Measurements from ENCODE around the gene ARMH3. TPM values are rescaled to one million over a fixed set of nuclear protein-coding genes. Genes with fewer than 3 reads are reported as not detected.

Gene ARMH3, protein sequence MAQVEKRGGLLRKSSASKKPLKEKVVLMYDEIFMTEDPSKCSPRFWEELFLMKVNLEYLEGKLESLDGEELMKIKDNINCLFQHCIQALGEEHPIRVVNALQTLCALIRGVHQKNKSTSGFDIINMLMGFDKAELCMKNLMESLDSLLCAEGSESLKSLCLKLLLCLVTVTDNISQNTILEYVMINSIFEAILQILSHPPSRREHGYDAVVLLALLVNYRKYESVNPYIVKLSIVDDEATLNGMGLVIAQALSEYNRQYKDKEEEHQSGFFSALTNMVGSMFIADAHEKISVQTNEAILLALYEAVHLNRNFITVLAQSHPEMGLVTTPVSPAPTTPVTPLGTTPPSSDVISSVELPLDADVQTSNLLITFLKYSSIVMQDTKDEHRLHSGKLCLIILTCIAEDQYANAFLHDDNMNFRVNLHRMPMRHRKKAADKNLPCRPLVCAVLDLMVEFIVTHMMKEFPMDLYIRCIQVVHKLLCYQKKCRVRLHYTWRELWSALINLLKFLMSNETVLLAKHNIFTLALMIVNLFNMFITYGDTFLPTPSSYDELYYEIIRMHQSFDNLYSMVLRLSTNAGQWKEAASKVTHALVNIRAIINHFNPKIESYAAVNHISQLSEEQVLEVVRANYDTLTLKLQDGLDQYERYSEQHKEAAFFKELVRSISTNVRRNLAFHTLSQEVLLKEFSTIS
- 10 to 100 TPM; 18.9 to 23.9 (median 21.6) TPM for polyA plus RNA-seq (ENCODE audit: insufficient read length in 4 of 4)

DNA sequence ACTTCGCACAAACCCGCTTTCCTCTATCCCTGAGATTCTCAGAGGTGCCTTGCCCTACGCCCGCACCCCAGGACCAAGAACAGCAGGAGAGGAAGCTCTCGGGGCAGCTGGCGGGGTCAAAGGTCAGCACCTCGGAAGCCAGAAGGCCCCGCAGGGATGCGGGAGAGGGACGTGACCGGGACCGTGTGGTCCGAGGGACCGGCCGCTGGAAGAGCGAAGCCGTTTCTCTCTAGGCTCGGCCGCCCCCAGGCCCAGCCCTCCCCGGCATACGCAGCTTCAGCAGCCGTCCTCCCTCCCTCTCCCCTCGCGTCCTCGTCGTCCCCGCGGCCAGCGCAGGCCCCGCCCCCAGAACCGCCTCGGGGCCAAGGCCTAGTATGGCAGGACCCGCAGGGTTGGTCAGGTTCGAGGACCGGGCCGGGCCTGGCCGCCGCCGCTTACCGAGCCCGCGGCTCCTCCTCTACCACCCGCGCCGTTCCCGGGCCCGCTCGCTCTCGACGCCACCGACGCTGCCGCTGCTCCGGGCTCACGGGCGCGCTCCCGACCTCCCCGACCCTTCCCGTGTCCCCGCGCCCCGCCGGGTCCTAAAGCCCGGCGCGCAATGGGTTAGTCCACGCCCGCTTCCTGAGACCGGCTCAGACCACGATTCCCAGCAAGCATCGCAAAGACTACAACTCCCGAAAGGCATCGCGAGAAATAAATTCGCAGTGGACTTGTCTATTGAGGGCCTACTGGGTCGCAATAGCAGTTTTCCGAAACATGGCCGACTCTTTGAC, at the start of gene ARMH3:
Gene ARMH3 (minus strand): TSS at position 527 of the 773 bp plus-strand sequence. CDS start 16,059 bp downstream, outside the sequence.
- DNase-seq (ENCODE audit: low read depth in 4 of 4, low spot score in 3 of 4), result peak; percentile 83 to 96 (median 91)

DNA sequence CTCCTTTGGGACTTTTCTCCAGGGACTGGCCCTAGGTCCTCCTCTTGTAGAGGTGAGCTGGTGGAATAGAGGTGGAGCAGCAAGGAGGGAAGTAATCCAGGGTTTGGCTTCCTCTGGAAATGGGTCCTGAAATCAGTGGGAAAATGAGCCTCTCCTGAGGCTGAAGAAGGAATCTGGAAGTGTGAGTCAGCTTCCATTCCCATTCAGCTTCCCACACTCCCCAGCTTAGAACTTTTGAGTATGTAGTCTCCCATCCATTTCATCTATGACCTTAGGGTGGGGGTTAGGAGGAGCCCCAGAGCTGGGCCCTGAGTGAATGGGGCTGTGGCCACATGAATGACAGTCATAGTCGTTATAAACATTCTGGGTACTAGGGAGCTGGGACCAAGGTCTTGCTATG, 46.4 kb upstream of the ARMH3 start:
- DNase-seq (ENCODE audit: low read depth in 4 of 4, low spot score in 3 of 4), result no peak

DNA sequence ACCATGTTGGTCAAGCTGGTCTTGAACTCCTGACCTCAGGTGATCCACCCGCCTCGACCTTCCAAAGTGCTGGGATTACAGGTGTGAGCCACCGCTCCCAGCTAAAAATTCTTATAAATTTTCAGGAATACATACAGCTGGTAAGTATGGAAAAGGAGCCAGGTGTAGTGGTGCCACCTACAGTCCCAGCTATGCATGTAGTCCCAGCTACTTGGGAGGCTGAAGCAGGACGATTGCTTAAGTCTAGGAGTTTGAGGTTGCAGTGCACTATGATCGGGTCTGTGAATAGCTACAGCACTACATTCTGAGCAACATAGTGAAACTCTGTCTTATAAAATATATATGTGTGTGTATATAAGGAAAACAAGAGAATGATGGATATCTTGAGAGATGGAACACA, 45.2 kb upstream of the ARMH3 start:
- DNase-seq (ENCODE audit: low read depth in 4 of 4, low spot score in 3 of 4), result no peak

DNA sequence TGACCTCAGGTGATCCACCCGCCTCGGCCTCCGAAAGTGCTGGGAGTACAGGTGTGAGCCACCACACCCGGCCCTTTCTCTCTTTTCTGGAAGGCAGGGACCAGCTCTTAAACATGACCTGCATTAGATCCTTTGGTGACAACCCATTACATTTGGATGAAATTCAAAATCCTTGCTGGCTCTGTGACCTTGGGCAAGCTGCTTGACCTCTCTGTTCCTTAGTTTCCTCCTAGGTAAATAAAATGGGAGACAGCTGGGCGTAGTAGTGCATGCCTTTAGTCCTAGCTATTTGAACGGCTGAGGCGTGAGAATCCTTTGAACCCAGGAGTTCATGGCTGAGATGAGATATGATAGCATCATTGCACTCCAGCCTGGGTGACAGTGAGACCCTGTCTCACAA, 40.5 kb upstream of the ARMH3 start:
- no peak for DNase-seq (ENCODE audit: low read depth in 4 of 4, low spot score in 3 of 4)

DNA sequence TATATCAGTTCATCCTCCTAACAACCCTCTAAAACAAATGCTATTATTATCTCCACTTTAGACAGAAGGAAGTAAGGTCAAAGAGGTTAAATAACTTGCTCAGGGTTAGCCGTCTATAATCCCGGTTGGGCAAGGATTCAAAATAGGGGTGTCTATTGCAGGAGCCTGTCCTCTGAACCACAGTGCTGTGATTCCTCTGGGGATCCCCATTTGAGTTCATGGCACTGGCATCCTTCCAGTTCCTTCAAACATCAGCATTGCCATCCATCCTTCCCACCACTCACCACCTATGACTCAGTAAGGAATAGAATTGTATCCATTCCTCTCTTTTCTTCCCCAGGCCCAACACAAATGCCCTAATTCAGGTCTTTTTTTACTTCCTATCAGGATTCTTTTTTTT, 34.8 kb upstream of the ARMH3 start:
- no peak for DNase-seq (ENCODE audit: low read depth in 4 of 4, low spot score in 3 of 4)

DNA sequence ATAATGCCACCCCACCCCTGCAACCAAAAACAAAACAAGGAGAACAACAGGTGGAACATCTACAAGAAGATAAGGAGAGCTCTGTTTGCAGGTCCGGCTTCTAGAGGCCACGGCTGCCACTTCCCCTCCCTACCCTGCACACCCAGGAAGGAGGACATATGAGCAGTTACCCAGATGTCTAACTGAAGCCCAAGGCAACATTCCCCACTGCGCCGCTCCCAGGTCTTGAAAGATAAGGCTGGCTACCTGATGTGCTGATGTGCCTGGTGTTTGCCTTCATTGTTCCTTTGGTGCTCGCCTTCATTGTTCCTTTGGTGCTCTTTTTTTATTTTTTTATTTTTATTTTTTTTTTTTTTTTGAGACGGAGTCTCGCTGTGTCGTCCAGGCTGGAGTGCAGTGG, 30.2 kb upstream of the ARMH3 start:
- no peak for DNase-seq (ENCODE audit: low read depth in 4 of 4, low spot score in 3 of 4)

DNA sequence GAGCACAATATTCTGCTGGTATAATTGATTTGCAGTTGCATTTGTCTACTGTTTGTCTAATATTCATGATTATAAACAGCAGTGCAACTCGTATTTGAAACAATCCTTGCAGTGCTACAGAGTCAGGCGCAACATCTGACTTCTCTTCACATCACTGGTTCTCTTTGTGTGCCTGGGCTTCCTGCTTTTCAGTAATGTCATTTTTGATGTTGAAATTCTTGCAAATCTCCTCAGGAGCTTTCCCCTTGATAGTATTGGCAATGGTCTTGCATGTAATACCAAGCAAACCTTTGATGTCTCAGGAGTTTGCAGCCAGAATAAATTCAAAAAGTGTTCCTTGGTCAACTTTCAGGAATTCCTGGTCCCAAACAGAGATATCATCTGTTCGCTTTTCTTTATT, 29.4 kb upstream of the ARMH3 start:
- DNase-seq (ENCODE audit: low read depth in 4 of 4, low spot score in 3 of 4), result no peak

DNA sequence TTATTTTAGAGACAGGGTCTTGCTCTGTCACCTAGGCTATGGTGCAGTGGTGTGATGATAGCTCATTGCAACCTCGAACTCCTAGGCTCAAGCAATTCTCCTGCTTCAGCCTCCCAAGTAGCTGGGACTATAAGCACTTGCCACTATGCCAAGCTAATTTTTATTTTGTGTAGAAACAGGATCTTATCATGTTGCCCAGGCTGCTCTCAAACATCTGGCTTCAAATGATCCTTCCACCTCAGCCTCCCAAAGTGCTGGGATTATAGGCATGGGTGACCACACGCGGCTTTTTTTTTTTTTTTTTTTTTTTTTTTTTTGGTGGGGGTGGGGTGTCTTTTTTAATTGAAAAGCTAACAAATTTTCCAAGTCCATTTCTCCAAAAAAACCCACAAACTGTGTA, 27.6 kb upstream of the ARMH3 start:
- no peak for DNase-seq (ENCODE audit: low read depth in 4 of 4, low spot score in 3 of 4)

DNA sequence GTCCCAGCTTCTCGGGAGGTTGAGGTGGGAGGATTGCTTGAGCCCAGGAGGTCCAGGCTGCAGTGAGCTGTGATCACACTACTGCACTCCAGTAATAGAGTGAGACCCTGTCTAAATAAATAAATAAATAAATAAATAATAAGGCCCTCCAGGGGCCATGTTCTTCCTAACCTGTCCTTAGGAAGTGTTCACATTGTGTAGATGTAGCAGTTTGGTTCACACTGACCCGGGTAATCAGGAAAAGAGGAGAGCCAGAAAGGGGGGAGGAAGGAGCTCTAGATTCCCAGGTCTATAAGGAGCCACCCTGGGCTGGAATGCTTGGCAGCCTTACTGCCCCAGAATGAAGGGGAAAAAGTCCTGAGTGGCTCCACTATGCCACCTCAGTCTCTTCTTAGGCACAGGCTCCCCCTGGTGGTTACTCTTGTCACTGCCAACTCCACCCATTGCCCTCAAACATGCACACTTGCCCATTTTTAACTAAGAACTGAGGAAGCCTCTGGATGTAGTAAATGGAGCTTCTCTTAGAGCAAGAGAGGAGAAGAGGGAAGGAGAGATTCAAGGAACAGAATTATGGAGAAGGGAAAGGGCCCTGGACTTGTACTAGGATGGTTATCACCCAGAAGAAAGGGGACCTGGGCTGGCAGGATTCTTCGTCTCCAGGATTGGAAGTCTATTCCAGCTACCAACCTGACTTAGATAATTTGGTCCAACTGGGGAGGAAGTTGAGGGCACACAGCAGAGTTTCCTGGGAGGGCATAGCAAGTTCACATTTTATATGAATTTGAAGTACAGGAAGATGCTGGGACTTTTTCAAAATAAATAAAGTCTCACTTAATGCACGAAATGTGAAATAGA, 16.9 kb upstream of the ARMH3 start:
- DNase-seq (ENCODE audit: low read depth in 4 of 4, low spot score in 3 of 4), result peak in 1 of 4 donors; percentile 56

DNA sequence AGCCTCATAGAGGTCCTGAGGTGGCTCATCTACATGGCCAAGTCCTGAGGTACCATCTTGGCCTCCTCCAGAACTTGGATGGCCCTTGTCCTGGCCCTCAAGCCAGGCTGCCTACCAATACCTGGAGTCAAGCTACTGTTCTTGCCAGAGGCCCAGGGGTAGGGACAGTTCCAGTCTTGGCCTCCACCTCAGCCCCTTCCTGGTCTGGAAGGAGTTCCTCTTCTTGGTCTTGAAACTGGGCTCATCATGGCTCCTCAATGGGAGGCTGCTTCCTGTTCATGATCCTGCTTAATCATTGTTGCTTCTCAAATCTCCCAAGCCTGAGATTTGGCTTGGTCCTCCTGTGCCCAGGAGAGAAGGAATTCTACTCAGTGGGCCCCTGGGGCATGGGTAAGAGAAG, 13.1 kb upstream of the ARMH3 start:
- DNase-seq (ENCODE audit: low read depth in 4 of 4, low spot score in 3 of 4), result no peak

DNA sequence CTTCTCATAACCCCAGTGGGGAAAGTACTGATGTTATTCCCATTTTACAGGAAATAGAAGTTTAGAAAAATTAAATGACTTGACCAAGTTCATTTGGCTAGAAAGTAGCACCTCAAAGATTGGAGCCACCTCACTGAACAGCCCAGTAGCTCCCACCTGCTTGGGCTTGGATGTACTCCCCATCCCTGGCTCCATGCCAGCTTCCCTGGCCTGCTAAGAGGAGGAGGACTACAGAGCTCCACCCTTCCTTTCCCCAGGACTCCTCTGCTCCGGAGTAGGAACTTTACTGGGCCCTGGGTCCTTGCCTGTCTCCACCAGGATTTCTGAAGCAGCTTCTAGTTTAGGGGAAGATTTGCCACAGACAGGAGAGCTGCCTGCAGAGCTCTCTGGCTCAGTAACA, 12.2 kb upstream of the ARMH3 start:
- DNase-seq (ENCODE audit: low read depth in 4 of 4, low spot score in 3 of 4), result no peak

DNA sequence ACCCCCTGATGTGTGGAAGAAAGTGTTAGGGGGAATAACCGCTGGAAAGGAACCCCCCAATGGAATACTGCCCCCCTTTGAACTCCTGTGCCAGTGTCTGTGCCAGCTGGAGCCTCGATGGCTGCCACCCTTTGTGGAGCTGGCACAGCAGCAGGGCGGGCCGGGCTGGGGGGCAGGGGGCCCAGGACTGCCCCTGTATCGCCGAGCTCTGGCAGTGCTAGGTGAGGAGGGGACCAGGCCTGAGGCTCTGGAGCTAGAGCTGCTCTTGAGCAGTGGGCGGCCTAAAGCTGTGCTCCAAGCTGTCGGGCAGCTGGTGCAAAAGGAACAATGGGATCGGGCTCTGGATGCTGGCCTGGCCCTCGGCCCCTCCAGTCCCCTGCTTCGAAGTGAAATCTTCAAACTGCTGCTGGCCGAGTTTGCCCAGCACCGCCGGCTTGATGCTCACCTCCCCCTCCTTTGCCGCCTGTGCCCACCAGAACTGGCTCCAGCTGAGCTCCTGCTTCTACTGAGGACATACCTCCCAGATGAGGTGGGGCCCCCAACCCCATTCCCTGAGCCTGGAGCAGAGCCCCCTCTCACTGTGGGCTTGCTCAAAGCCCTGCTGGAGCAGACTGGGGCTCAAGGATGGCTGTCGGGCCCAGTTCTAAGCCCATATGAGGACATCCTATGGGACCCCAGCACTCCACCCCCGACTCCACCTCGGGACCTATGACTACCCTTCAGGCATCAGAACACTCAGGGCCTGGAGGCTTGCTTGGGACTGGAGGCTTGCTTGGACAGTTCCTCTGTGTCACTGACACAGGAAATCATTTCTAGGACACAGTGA, 11.3 kb upstream of the ARMH3 start:
- DNase-seq (ENCODE audit: low read depth in 4 of 4, low spot score in 3 of 4), result no peak

DNA sequence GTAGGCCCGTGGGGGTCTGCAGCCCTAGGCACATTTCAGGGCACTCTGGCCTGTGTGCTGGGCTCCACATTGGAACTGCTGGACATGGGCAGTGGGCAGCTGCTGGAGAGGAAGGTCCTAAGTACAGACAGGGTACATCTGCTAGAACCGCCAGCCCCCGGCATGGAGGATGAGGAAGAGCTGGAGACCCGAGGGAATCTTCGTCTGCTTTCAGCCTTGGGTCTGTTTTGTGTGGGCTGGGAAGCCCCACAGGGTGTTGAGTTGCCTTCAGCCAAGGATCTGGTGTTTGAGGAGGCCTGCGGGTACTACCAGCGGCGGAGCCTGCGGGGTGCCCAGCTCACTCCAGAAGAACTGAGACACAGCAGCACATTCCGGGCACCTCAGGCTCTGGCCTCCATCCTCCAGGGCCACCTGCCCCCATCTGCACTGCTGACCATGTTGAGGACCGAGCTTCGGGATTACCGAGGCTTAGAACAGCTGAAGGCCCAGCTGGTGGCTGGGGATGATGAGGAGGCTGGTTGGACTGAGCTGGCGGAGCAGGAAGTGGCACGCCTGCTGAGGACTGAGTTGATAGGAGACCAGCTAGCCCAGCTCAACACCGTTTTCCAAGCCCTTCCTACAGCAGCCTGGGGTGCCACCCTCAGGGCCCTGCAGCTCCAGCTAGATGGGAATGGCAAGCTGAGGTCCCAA, 10.6 kb upstream of the ARMH3 start:
- no peak for DNase-seq (ENCODE audit: low read depth in 4 of 4, low spot score in 3 of 4)

DNA sequence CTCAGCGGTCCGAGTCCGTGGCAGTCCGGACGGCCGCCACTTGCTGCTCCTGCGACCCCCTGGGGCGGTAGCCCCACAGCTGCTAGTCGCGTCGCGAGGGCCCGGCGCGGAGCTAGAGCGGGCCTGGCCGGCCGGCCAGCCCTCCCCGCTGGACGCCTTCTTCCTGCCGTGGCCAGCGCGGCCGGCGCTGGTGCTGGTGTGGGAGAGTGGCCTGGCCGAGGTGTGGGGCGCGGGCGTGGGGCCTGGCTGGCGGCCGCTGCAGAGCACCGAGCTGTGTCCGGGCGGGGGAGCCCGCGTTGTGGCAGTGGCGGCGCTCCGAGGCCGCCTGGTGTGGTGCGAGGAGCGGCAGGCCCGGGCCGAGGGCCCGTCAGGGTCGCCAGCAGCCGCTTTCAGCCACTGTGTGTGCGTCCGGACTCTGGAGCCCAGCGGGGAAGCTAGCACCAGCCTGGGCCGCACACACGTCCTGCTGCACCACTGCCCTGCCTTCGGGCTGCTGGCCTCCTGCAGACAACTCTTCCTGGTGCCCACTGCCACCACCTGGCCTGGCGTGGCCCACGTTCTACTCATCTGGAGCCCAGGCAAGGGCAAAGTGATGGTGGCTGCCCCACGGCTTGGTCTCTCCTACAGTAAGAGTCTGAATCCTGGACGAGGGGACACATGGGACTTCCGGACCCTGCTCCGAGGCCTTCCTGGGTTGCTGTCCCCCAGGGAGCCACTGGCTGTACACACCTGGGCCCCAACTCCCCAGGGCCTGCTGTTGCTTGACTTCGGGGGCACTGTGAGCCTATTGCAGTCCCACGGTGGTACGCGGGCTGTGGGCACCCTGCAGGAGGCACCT, 9.8 kb upstream of the ARMH3 start:
- peak in 1 of 4 donors; percentile 16 for DNase-seq (ENCODE audit: low read depth in 4 of 4, low spot score in 3 of 4)

DNA sequence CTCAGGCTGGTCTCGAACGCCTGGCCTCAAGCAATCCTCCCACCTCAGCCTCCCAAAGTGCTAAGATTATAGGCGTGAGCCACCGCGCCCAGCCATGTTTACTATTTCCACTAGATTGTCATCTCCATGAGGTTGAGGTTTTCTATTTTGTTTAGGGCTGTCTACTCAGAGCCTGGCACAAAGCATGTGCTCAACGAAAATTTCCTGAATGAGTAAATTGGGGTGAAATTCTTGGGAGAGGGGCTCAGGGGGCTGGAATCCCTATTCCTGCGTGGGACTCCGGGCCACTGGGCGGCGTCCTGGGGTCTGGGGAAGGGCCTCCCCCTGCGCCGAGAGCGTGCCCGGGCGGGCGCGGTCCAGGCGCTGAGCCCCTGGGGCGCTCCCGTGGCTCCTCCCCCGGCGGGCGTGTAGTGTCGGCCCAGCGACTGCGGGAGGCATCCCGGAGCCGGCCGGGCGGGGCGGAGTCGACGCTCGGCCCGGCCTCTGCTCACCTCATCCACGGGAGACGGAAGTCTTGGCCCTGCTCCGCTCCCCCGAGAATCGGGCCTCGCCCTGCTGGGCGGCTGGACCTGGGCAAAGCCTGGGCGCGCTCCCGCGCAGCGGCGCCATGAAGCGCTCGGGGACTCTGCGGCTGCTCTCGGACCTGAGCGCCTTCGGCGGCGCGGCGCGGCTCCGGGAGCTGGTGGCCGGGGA, 9.0 kb upstream of the ARMH3 start, which contains the start of gene HPS6:
Gene HPS6 (plus strand): TSS at position 482 of the 693 bp plus-strand sequence. CDS start 126 bp downstream, at position 608.
- peak; percentile 71 to 77 (median 74) for DNase-seq (ENCODE audit: low read depth in 4 of 4, low spot score in 3 of 4)

DNA sequence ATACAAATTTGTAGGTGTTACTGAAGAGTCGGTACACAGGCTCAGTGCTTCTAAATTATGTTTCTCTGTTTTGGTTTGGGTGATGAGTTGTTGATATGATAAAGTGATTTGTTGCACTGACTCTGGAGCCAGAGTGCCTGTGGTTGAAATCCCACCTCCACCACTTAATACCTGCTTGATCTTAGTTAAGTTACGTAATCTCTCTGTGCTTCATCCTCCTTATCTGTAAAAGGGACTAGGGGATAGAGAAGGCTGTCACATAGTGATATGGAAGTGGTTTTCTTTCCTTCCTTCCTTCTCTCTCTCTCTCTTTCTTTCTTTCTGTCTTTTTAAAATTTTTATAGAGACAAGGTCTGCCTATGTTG, 8.5 kb upstream of the ARMH3 start:
- no peak for DNase-seq (ENCODE audit: low read depth in 4 of 4, low spot score in 3 of 4)

DNA sequence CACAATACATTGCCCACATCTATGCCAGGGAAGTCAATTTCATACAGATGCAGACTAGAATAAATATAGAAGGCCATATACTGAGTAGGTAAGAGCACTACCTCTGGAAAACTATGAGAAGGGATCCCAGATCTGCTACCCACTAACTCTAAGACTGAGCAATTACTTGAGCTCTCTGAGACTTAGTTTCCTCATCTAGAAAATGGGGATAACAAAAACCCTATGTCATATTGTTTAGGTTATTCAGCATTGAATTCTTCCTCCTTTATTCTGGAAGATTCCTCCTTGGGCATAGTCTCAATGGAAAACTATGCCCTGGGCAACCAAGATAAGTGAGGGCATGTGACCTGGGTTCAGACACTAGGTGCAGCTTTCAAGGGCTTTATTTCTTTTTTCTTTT, 4.0 kb upstream of the ARMH3 start:
- DNase-seq (ENCODE audit: low read depth in 4 of 4, low spot score in 3 of 4), result no peak

All from right renal pelvis (tissue), 4 donors.